ENCODE data around the gene CHN2.
A peak's percentile ranks its signal among the peaks of the same experiment; 100 is the strongest.

Gene CHN2

GRCh38 chr7:29360633-29361625 is 166.4 kb downstream of the CHN2 start:
- no peak for DNase-seq (ENCODE audit: low read depth, low spot score)

GRCh38 chr7:29362380-29362779 is 167.8 kb downstream of the CHN2 start:
- no peak for DNase-seq (ENCODE audit: low read depth, low spot score)

- no peak for DNase-seq (ENCODE audit: low read depth, low spot score)
These were observed 169.3 kb downstream of the CHN2 start for GRCh38 chr7:29363636-29364425.

GRCh38 chr7:29364661-29365060 is 170.1 kb downstream of the CHN2 start:
- no peak for DNase-seq (ENCODE audit: low read depth, low spot score)

GRCh38 chr7:29365423-29365822 is 170.8 kb downstream of the CHN2 start:
- no peak for DNase-seq (ENCODE audit: low read depth, low spot score)

- no peak for DNase-seq (ENCODE audit: low read depth, low spot score)
These were observed 173.2 kb downstream of the CHN2 start for GRCh38 chr7:29367784-29368183.

- no peak for DNase-seq (ENCODE audit: low read depth, low spot score)
These were observed 175.4 kb downstream of the CHN2 start for GRCh38 chr7:29369909-29370488.

- DNase-seq (ENCODE audit: low read depth, low spot score): peak; percentile 25
These were observed 176.1 kb downstream of the CHN2 start for GRCh38 chr7:29370531-29371314.

- no peak for DNase-seq (ENCODE audit: low read depth, low spot score)
These were observed 176.9 kb downstream of the CHN2 start for GRCh38 chr7:29371472-29371871.

- no peak for DNase-seq (ENCODE audit: low read depth, low spot score)
These were observed 177.9 kb downstream of the CHN2 start for GRCh38 chr7:29372351-29373090.

- peak; percentile 33 for DNase-seq (ENCODE audit: low read depth, low spot score)
These were observed 181.3 kb downstream of the CHN2 start for GRCh38 chr7:29375641-29376562.

GRCh38 chr7:29377718-29378117 is 183.1 kb downstream of the CHN2 start:
- no peak for DNase-seq (ENCODE audit: low read depth, low spot score)

GRCh38 chr7:29379551-29379950 is 185.0 kb downstream of the CHN2 start:
- DNase-seq (ENCODE audit: low read depth, low spot score): no peak

- no peak for DNase-seq (ENCODE audit: low read depth, low spot score)
These were observed 186.9 kb downstream of the CHN2 start for GRCh38 chr7:29381206-29382094.

GRCh38 chr7:29384277-29384676 is 189.7 kb downstream of the CHN2 start:
- DNase-seq (ENCODE audit: low read depth, low spot score): no peak

- no peak for DNase-seq (ENCODE audit: low read depth, low spot score)
These were observed 190.7 kb downstream of the CHN2 start for GRCh38 chr7:29385214-29385814.

- no peak for DNase-seq (ENCODE audit: low read depth, low spot score)
These were observed 191.7 kb downstream of the CHN2 start for GRCh38 chr7:29386196-29386765.

GRCh38 chr7:29391262-29391661 is 196.7 kb downstream of the CHN2 start:
- no peak for DNase-seq (ENCODE audit: low read depth, low spot score)

Data from ELF-1 (cell line).